HL-60 (cell line): Measurements from ENCODE around the gene LAMA2.

Experiments
- CTCF ChIP-seq: IDR thresholded peaks from one replicate; pipeline ENCODE4 v1.5.1; 2011; ENCODE audit warnings: low read length, control low read depth, inconsistent platforms; ENCODE audit not compliant: insufficient read depth
- GABPA ChIP-seq: IDR thresholded peaks from 2 replicates; pipeline ENCODE4 v1.6.1; 2012; ENCODE audit warnings: low read depth
- POLR2AphosphoS5 ChIP-seq: IDR thresholded peaks from 2 replicates; pipeline ENCODE4 v1.6.1; 2012; ENCODE audit warnings: low read depth
- REST ChIP-seq: IDR thresholded peaks from 2 replicates; pipeline ENCODE4 v1.6.1; 2012; ENCODE audit warnings: low read depth; ENCODE audit not compliant: insufficient replicate concordance
- SPI1 ChIP-seq: IDR thresholded peaks from 2 replicates; pipeline ENCODE4 v1.6.1; 2012; ENCODE audit warnings: low read depth, mild to moderate bottlenecking, borderline replicate concordance

DNA sequence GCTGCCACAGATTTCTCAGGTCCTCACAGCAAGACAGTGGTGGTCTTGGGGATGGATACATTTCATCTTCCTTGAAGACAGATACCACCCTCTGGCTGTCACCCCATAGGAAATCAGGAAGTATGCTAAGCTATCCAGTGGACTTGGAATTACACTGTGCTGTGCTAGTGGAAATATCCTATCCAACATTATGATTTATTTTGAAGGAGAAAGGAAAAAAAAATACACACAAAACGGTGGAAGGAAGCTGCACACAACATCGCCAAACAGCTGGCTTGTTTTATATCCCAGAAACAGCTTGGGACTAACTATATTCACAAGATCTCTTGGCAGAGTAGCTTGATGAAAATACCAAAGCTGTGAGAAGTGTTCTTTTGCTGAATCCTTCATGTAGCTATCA is 257.6 kb downstream of the LAMA2 start:
- TF ChIP-seq CTCF (no peak), REST (no peak), GABPA (no peak), POLR2AphosphoS5 (no peak), SPI1 (no peak)
